Measurements from ENCODE around the gene PRKAR2B. TPM values are rescaled to one million over a fixed set of nuclear protein-coding genes. Genes with fewer than 3 reads are reported as not detected.

Gene PRKAR2B
- 10 to 100 TPM in 1 of 3 donors, 1 to 10 TPM in 2; 2.1 to 14.3 (median 4.0) TPM for total RNA-seq
- 41.5 TPM for total RNA-seq (2013)

GRCh38 chr7:107044347-107045194 is at the start of gene PRKAR2B:
Gene PRKAR2B (plus strand): TSS chr7:107044705. CDS start chr7:107044908, 203 bp downstream.
- peak within 1 kb of the TSS; percentile 56 for H3K4me3 ChIP-seq (ENCODE audit: low read length)
- H3K36me3 ChIP-seq (ENCODE audit: control insufficient read depth, insufficient read depth, low read length) = no peaks in the 10 kb centered on the region
- Mint-ChIP-seq H3K36me3 (no peaks in the 10 kb centered on the region), H3K4me1 (peaks cover 12% of the 10 kb centered on the region in 2 donors), H3K27ac (peak within 1 kb of the TSS; percentile 24 to 51), H3K4me3 (peak within 1 kb of the TSS; percentile 87), H3K27me3 (ENCODE audit: low read depth in 2 of 2) (peaks cover 26 to 39% of the 10 kb centered on the region in 2 donors), H3K9me3 (no peaks in the 10 kb centered on the region)
- TF ChIP-seq, protein P1, sequence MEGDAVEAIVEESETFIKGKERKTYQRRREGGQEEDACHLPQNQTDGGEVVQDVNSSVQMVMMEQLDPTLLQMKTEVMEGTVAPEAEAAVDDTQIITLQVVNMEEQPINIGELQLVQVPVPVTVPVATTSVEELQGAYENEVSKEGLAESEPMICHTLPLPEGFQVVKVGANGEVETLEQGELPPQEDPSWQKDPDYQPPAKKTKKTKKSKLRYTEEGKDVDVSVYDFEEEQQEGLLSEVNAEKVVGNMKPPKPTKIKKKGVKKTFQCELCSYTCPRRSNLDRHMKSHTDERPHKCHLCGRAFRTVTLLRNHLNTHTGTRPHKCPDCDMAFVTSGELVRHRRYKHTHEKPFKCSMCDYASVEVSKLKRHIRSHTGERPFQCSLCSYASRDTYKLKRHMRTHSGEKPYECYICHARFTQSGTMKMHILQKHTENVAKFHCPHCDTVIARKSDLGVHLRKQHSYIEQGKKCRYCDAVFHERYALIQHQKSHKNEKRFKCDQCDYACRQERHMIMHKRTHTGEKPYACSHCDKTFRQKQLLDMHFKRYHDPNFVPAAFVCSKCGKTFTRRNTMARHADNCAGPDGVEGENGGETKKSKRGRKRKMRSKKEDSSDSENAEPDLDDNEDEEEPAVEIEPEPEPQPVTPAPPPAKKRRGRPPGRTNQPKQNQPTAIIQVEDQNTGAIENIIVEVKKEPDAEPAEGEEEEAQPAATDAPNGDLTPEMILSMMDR (IDR thresholded peaks at IDR 0.05) = no peak
- H3K4me1 ChIP-seq (ENCODE audit: control insufficient read depth, insufficient read depth, low read length) = peaks cover 9% of the 10 kb centered on the region
- peak; percentile 89 to 92 (median 91) for ATAC-seq
- H3K27me3 ChIP-seq (ENCODE audit: control insufficient read depth, insufficient read depth, low read length) = peaks cover 14% of the 10 kb centered on the region
- intact Hi-C loops (cut with micrococcal nuclease) = no loop called here
- DNase-seq = peak; percentile 57 to 91
- no peak within 1 kb of the TSS for H3K27ac ChIP-seq (ENCODE audit: low read length)
- under 1% methylated on average over 110 of the region's 110 CpGs for WGBS (ENCODE audit: insufficient coverage)
- no peaks in the 10 kb centered on the region for H3K9me3 ChIP-seq (ENCODE audit: control insufficient read depth, insufficient read depth, low read length)

DNA sequence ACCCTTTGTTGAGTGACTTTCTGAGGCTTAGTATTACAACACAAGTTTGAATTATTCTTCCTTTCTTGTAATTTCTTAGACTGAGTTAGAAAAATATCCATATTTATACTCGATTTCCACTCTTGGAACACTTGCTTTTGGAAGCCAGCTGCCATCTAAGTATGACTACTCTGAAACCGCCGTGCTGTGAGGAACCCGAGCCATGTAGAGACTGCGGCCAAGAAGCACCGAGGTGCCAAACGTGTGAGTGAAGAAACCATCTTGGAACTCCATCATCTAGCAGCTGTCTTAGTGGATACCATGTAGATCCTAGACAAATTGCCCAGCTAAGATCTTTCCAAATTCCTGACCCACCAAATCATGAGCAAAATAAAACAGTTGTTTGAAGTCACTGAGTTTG is 49.7 kb upstream of the PRKAR2B start:
- H3K4me1 ChIP-seq (ENCODE audit: control insufficient read depth, insufficient read depth, low read length) = no peaks in the 10 kb centered on the region
- Mint-ChIP-seq H3K4me1 (no peaks in the 10 kb centered on the region), H3K36me3 (no peaks in the 10 kb centered on the region), H3K9me3 (no peaks in the 10 kb centered on the region), H3K4me3 (no peak overlapping the region), H3K27ac (no peak overlapping the region), H3K27me3 (ENCODE audit: low read depth in 2 of 2) (peaks cover 5 to 16% of the 10 kb centered on the region in 2 donors)
- TF ChIP-seq, protein P1 (IDR thresholded peaks at IDR 0.05) = no peak
- no peak overlapping the region for H3K4me3 ChIP-seq (ENCODE audit: low read length)
- intact Hi-C loops (cut with micrococcal nuclease) = no loop called here
- H3K27ac ChIP-seq (ENCODE audit: low read length) = no peak overlapping the region
- no peak for ATAC-seq
- H3K27me3 ChIP-seq (ENCODE audit: control insufficient read depth, insufficient read depth, low read length) = no peaks in the 10 kb centered on the region
- no peak for DNase-seq
- 91% methylated on average over 7 of the region's 7 CpGs for WGBS (ENCODE audit: insufficient coverage)
- H3K36me3 ChIP-seq (ENCODE audit: control insufficient read depth, insufficient read depth, low read length) = no peaks in the 10 kb centered on the region
- no peaks in the 10 kb centered on the region for H3K9me3 ChIP-seq (ENCODE audit: control insufficient read depth, insufficient read depth, low read length)

DNA sequence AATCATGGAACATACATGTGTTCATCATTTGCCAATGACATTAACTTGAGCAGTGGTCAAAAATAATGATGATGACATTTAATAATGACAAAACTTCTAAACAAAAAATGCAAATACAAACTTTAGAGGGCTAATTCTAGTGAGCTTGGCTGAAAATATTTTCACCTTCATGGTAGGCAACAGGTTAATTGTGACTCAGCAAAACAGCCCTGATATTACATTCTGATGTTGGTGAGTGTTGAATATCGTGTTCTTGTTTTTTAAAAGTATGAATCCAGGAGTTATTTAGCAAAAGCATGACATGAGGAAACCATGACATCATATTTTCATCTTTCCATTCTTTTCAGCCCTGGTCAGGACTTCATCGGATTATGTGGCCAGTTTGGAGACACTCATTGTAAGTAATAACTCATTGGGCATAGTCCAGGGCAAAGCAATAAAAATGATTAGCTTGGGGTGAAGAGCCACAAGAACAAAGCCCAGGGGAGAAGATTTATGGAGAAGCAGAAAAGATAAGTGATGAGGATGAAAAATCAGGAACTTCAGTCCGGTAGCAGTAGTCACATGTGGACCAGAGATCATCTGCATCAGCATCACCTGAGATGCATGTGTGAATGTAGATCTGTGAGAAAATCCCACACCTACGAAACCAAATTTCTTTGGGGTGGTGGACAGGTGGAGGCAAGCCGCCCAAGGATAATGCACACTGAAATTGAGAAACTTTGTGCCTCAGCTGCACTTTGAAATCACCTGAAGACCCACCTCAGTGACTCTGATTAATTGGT is 46.8 kb upstream of the PRKAR2B start:
- no peaks in the 10 kb centered on the region for H3K36me3 Mint-ChIP-seq
- H3K9me3 Mint-ChIP-seq = no peaks in the 10 kb centered on the region
- DNase-seq (no peak), ATAC-seq (no peak)
- no peak overlapping the region for H3K27ac Mint-ChIP-seq
- H3K4me3 Mint-ChIP-seq = no peak overlapping the region
- H3K4me1 Mint-ChIP-seq = no peaks in the 10 kb centered on the region
- Histone ChIP-seq H3K27me3 (ENCODE audit: control insufficient read depth, insufficient read depth, low read length) (no peaks in the 10 kb centered on the region), H3K4me1 (ENCODE audit: control insufficient read depth, insufficient read depth, low read length) (no peaks in the 10 kb centered on the region), H3K27ac (ENCODE audit: low read length) (no peak overlapping the region), H3K4me3 (ENCODE audit: low read length) (no peak overlapping the region), H3K36me3 (ENCODE audit: control insufficient read depth, insufficient read depth, low read length) (no peaks in the 10 kb centered on the region), H3K9me3 (ENCODE audit: control insufficient read depth, insufficient read depth, low read length) (no peaks in the 10 kb centered on the region)
- H3K27me3 Mint-ChIP-seq (ENCODE audit: low read depth in 2 of 2) = peaks cover 8 to 24% of the 10 kb centered on the region in 2 donors
- intact Hi-C loops (cut with micrococcal nuclease) = no loop called here
- 90% methylated on average over 5 of the region's 5 CpGs for WGBS (ENCODE audit: insufficient coverage)
- TF ChIP-seq, protein P1 (IDR thresholded peaks at IDR 0.05) = no peak
